DMS153 treated with DMSO at 0.1 percent for 48 hours (cell line): Measurements from ENCODE around the gene S100A12.

Source experiments
- DNase-seq: peaks from one replicate; lab custom pipeline; 2025; ENCODE audit not compliant: unreplicated experiment; lab: John Stamatoyannopoulos, UW

S100A12 gene

DNA sequence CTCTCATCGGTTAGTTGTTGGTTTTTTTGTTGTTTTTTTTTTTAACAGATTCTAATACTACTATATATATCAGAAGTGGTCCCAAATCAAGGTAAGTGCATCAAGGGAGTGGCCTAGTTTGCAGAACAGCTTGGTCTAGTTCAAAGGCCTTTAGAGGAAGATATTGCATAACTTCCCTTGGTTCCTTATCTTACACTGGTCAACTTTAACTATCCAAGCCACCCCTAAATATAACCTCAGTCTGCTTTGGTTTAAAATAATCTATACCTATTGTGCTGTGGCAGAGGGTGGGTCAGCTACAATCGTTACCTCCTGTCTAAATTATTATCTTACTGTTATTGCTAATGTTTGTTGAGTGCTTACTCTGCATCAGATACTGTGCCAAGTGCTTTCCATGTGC lies 6.9 kb downstream of the S100A12 start:
- DNase-seq: no peak

DNA sequence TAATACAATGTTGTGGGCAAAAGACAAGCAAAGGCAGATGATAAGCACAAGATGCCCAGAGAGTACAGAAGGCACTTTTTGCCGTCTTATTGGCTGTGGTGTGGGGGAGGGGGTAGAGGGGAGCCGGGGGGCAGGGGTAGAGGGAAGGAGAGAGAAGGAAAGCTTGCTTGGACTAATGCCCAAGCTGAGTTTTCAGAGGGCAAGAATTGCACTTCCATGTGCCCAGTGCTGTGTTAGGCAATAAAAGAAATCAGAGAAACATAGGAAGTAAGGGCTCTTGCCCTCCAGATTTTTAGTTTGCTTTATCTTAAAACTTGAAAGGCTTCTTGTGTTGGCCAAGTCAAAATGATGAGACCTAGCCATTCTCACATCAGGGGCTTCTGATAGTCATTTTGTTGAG lies 8.3 kb downstream of the S100A12 start:
- DNase-seq: no peak

DNA sequence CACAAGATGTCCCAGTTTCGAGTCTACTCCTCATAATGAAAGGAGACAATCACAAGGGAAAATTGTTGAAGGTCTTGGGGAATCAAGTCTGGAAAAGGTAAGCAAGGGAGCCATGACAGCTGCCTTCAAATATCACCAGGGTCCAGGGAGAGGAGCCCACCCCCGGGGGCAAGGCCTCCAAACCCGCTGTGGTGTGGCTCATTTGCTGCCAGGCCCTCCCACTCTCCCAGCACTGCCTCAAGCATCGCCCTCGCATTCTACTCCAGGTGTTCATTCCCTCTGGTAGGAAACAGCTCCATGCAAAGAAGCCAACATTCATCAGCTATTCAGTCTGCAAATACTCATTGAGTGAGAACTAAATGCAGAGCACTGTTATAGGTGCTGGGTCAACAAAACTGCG lies 9.2 kb downstream of the S100A12 start:
- DNase-seq: no peak

DNA sequence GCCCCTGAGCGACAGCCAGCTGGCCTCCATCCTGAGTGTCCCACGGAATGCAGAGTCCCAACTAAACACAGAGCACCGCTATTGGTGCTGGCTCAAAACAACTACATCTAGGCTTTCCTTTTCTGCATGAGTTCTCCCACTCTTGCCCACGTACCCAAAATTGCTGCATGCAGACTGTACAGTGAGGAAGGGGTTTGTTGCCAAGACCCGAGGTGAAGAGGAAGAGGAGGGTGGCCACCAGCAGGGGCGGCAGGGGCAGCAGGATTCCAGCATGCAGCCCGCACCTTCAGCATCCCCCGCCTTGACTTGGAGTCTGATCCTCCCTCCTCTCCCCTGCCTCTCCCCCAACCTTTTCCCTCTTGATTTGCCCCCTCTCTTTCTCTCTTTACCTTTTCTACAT lies 9.7 kb downstream of the S100A12 start:
- no peak for DNase-seq

DNA sequence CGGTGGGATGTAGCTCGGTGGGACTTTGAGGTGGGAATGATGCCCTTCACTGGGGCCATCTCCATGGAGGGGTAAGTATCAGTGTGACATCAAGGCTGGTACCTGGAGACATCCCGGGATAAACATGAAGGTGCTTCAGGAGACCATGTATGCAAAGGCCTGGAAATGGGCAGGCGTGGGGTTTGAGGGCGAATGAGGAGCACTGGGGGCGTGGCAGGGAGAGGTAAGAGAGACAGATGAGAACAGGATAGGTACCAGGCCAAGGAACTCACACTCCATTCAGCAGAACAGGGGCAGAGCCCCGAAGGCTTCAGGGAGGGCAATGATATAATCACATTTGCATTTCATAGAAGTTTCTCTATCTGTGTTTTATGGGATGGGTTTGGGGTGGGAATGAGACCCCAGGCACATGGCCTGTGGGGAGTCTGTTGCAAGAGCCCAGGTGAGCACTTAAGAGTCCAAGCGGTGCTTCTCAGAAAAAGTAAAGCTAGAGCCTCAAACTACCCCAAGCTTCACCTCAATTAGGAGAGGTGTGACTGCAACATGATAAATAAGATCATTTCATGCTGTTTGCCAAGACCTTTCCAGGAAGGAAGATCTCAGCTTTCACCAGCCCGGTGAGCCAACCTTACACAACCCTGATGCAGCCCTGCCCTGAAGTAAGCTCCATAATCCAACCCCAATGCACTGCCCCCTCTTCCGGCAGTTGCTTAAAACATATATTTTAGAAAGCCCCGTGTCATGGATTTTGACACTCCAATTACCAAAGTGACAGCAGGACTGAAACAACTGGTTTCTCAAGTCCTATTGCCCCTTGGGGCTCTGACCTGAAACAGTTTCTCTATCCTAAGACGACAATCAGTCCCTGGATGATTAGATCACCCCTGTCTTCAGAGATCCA lies 10.4 kb downstream of the S100A12 start:
- no peak for DNase-seq

DNA sequence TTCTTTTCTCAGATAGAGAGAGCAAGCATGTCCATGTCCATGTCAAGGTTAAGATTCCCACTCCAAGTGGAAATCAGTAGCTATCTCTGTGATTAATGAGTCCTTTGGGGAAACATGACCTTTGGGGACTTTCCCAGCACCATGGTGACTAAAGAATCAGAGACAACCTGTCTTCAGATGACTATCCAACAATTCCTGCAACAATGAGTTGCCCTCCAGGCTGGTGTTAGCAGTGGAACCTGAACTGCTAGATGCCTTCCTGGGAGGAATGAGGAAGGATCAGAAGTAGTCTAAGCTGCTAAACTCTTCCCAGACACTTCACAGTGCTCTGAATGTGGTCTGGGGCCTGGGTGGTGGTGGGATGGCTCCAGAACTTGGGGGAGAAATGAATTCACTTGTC lies 11.3 kb downstream of the S100A12 start:
- no peak for DNase-seq

DNA sequence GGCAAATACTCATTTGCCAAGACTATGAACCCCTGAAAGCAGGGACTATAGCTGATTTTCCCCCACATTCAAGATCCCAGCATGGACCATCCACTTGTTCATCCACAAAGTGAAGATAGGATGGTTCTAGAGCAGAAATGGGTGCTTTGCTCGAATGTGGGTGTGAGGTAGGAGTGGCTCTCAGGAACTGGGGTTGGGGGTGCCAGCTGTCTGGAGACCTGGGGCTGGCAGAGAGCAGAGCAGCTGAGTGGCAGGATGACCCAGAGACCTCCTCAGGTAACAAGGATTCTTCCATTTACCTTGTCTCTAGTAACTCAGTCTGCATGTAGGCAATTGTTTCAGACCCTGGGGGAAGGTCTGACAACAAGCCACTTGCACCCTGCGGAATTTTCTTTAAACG lies 11.8 kb downstream of the S100A12 start:
- DNase-seq: no peak

DNA sequence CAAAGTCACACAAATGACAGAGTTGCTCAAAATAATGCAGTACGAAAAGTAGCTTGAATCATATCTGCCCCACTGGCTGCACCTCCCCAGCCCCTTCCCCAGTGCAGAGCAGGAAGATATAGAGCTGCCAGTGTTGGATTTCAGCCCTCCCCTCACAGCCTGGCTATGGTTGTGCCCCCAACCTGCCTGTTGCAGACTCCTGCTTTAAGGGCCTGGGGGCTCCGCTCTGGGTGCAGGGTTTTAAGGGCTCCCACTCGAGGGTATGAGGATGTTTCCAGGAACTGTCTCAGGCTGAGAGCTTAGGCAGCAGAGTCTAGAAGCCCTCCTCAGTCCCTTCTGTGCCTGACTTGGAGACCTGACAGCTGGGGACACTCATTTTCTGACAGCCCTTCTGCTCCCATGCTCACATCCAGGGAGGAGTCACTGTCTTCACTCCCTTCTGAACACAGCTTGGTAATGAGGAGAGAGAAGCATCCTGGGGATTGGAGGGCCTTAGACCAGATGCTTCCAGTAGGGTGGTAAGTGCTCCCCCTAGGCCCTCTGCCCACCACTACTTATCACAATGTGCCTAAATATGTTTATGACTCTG lies 13.1 kb downstream of the S100A12 start:
- DNase-seq: no peak

DNA sequence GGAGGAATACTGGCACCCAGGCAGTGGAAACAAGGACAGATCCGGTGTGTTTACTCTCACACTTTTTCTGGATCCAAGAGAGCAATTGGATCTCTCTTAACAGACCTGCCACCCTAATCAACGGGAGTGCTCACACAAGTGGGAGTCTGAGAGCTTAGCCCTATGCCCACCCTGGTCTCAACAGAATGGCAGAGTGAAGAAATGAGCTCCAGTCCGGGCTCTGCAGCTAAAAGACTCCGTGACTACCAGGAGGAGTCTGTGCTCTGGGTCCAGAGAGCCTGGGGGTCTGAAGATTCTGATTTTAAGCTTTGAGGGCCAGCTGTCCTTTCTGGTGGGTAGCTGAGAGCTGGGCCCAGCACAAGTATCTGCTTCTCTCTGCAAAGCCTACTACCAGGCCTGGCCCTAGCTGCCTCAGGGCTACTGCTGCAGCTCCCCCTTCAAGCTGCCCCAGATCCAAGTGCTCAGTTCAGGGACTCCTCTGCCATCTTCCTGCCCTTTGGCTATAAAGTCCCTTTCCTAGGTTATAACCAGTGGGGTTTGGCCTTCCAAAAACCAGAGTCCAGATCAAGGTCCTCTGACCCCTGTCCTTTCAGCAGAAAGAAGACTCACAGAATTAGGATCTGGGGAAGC lies 13.8 kb downstream of the S100A12 start:
- DNase-seq: no peak

DNA sequence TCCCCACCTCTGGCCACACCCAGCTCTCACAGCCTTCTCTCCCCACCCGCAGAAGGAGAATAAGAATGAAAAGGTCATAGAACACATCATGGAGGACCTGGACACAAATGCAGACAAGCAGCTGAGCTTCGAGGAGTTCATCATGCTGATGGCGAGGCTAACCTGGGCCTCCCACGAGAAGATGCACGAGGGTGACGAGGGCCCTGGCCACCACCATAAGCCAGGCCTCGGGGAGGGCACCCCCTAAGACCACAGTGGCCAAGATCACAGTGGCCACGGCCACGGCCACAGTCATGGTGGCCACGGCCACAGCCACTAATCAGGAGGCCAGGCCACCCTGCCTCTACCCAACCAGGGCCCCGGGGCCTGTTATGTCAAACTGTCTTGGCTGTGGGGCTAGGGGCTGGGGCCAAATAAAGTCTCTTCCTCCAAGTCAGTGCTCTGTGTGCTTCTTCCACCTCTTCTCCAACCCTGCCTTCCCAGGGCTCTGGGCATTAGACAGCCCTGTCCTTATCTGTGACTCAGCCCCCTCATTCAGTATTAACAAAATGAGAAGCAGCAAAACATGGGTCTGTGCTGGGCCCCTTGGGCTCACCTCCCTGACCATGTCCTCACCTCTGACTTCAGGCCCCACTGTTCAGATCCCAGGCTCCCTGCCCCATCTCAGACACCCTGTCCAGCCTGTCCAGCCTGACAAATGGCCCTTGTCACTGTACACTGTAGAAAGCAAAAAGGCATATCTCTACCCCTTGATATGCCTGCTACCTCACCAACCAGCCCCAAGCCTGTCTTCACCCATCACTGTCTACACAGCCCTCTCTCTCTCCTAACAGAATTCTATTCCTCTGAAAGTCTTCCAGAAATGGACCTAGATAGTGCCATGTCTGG lies 14.6 kb downstream of the S100A12 start:
- DNase-seq: no peak

DNA sequence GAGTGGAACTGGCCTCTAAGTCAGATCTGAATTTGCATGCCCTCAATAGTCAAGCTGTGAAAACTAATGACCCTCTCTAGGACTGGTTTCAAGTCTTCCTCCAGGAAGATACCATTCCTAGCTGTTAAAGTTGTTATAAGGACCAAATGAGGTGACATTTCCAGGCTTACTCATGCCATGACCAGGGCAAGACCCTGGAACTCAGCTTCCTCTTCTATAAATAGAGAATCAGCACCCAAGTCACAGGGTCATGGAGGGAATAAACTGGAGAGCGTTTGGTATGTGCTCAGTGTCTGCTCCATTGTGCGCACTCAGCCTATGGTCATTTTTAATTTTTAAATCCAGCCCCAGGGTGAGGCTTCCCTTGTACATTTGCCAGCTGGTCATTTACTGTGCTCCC lies 15.2 kb downstream of the S100A12 start:
- DNase-seq: no peak

DNA sequence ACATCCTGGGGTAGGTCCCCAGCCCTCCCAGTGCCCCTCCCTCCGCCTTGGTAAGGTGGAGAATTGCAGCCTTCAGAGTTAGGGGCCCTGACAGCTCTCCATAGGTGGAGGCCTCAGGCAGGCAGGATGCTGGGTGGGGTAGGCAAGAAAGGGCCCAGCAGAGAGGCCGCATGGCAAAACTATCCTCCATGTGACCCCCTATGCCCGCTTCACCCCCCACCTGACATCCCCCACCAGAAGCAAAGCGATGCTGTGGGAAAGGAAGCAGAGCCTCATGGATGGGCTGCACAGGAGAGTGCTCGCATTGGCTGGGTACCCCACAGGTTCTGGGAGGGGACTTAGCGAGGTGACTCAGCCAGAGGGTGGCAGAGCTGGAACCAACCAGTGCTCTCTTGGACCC lies 16.2 kb downstream of the S100A12 start:
- DNase-seq: no peak

DNA sequence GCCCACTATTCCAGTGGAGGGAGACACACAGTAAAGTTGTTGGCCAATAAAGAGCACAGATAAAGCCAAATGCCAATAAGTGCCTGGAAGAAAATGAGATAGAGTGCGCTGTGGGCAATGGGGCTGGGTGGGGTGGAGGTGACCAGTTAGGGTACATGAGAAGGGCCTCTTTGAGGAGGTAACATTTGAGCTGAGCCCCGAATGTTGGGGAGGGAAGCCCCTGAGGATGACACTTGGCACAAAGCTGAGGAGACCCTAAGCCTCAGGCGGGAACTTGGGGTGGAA lies 16.8 kb downstream of the S100A12 start:
- no peak for DNase-seq

DNA sequence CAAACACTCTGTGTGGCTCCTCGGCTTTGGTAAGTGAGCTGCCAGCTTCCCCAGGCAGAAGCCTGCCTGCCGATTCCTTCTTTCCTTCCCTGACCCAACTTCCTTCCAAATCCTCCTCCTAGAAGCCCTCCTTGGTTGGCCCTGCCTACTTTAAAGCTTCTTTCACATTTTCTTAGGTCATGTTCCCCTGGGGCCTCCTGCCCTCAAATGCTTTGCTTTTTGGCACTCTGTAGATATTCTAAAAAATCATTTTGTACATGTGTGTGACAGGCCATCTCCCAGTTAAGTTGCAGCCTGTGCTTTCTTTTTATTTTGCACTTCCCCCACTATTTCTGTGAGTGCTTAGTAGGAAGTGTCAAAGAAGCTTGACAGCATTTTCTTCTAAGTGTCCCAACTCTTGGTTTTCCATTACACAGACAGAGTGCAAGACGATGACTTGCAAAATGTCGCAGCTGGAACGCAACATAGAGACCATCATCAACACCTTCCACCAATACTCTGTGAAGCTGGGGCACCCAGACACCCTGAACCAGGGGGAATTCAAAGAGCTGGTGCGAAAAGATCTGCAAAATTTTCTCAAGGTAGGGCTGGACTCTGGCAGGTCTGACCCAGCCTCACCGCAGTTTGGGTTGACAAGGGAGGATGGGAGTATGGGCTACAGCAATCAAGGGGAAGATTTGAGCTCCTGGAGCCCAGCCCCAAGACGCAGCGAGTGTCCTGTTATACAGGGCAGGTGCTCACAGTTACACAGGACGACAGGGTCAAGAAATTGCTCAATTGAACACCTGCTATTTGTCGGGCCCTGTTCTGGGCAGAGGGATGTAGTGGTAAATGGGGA lies 17.3 kb downstream of the S100A12 start, which contains the start of gene S100A9:
Gene S100A9 (plus strand): TSS at position 2 of the 838 bp plus-strand sequence. CDS start 430 bp downstream, at position 432.
- DNase-seq: no peak

DNA sequence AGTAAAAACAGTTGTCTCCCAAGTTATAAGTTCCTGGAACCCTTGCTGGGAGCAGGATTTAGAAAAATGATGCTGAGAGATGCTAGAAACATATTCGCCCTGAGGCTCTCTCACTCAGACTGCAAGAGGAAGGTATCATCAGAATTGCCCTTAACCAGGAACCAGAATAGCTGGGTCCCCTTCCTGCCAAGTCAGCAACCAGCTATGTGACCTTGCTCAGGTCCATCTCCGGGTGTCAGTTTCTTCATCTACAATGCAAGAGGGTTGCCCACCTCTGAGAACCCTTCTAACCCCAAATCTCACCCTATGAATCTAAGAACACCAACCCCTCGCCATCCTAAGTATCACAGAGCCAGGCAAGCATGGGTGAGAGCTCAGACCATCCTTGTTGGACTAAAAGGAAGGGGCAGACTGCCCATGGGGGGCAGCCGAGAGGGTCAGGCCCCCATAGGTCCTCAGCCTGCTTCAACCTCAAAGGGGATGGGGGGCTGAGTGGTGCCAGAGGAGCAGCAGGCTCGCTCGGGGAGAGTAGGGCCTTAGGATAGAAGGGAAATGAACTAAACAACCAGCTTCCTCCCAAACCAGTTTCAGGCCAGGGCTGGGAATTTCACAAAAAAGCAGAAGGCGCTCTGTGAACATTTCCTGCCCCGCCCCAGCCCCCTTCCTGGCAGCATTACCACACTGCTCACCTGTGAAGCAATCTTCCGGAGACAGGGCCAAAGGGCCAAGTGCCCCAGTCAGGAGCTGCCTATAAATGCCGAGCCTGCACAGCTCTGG lies 18.2 kb downstream of the S100A12 start:
- DNase-seq: no peak

DNA sequence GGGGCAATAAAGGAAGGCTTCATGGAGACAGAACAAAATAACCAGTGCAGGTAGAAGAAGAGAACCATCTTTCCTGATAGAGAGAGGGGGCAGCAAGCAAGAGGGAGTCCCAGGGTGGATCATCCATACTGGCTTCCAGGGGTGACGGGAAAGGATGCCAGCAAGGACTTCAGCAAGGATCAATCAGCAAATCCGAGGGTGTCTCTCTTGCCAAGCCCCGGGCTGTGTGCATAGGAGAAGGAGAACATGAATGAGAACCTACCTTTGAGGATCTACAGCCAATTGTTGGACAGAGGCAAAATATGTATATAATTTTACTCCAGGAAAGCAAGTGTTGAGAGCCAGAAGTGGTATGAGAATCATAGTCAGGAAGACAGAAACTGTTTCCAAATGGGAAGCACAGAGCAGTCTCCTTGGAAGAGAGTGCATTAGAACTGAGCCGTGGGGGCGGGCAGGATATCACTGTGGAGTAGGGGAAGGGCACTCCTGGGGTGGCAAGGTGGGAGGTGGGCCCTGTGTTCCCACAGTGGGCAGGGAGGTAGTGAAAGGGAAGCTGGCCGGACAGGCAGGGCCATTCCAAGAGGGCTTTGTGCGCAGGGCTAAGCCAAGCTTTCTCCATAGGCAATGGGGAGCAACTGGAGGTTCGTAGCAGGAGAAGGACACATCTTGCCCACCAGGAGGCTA lies 18.9 kb downstream of the S100A12 start:
- DNase-seq: no peak

DNA sequence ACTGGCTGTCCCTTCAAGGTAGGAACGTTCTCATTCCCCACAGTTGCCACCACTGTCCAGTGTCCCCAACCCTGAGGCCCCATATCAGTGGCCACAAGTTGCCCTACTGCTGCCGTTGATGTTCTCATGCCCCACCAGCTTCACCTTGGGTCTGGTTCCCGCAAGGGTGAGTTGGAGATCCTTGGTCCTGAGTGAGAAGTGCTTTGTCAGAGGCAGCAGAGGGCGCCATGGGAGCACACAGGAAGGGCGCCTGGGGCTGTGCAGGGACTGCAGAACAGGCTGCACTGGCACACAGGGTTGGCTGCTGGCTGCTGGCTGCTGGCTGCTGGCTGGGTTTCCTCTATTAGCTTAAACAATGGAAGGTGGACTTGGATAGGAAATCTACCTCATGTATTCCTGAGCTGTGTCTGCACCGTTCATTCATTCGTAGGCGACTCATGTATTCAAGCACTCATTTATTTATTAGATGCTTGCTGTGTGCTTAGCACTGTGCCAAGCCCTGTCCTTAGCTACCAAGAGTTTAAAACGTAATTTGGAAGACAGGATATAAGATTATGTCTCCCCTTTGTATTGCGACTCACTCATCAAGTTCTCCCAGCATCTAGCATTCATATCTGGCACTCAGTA lies 19.9 kb downstream of the S100A12 start:
- DNase-seq: peak; percentile 14

DNA sequence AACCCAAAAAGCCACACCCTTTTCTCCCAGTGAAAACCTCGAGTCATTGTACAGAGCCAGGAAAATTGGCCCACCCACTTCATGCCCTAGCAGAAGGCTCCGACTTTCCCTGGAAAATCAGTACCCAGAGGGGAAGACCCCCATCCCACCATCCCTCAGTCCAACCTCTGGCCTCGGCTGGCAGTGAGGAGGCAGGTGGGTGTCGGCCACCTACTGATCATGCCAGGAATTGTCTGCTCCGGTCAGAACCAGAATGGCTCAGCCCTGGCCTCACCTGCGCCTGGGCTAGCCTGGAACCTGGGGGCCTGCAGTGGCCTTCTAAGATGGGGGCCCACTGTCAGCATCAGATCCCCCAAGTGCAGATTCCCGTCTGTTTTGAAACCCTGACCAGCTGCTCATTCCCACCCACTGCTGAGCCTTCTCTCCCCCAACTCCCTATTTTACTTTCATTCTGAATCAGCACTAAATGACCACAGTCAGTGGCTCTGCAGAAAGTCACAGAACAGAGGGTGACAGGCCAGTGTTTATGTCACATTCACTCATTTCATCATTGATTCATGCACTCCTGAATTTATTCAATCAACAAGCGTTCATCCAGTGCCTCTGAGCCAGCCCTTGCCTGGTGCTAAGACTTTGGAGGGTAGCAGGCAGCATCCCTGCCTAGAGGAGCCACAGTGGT lies 20.8 kb downstream of the S100A12 start:
- no peak for DNase-seq
